Breast epithelium (tissue), 3 donors: Measurements from ENCODE around the gene PGAM5.

Source experiments
- CTCF ChIP-seq, 3 donors: fragments of 450-650 bp; IDR thresholded peaks; one replicate each; pipeline ENCODE4 v1.5.1; 2016 to 2017; ENCODE audit warnings: antibody characterized with exemption in 3 of 3, mild to moderate bottlenecking in 3 of 3, moderate library complexity in 3 of 3
- POLR2A ChIP-seq: fragments of 450-650 bp; IDR thresholded peaks from one replicate; pipeline ENCODE4 v1.6.1; 2016; ENCODE audit warnings: antibody characterized with exemption, mild to moderate bottlenecking, moderate library complexity

- no peak for TF ChIP-seq POLR2A
- no peak for TF ChIP-seq CTCF (IDR thresholded peaks at IDR 0.05)
These were observed at the start of gene PGAM5 for GRCh38 chr12:132710405-132711079.
